Keratinocyte (primary cell): ENCODE data around the gene FHAD1. TPM values are rescaled to one million over a fixed set of nuclear protein-coding genes. Genes with fewer than 3 reads are reported as not detected.

ENCODE experiments used
- DNase-seq: peaks from one replicate; pipeline ENCODE4 v3.0.0-alpha.2; 2011; ENCODE audit warnings: low read depth, missing footprints, low spot score
- FAIRE-seq: peaks from 2 replicates; lab custom pipeline; 2011; peaks lifted over from hg19 to GRCh38; lab: Jason Lieb, UNC
- H2AFZ ChIP-seq: 2 replicates; pipeline ENCODE4 v1.6.0; 2012; ENCODE audit warnings: low read length, control low read depth, inconsistent platforms; ENCODE audit not compliant: control insufficient read depth
- H3K27ac ChIP-seq: 2 replicates; pipeline ENCODE4 v1.5.1; 2011; ENCODE audit warnings: low read length; ENCODE audit not compliant: control insufficient read depth, insufficient read depth
- H3K27me3 ChIP-seq: 3 replicates; pipeline ENCODE4 v1.6.0; 2011; ENCODE audit warnings: low read length; ENCODE audit not compliant: control insufficient read depth, insufficient read depth; ENCODE audit errors: extremely low read depth
- H3K36me3 ChIP-seq, 2 experiments: 2 replicates in 1 of 2; 3 replicates in 1 of 2; pipeline ENCODE4 v1.5.1; 2011; ENCODE audit warnings: low read length in 2 of 2, mild to moderate bottlenecking in 1 of 2; ENCODE audit not compliant: control insufficient read depth in 2 of 2, insufficient read depth in 2 of 2; ENCODE audit errors: extremely low read depth in 1 of 2
- H3K4me1 ChIP-seq: 3 replicates; pipeline ENCODE4 v1.5.1; 2011; ENCODE audit warnings: low read length; ENCODE audit not compliant: control insufficient read depth, insufficient read depth; ENCODE audit errors: extremely low read depth
- H3K4me2 ChIP-seq: 3 replicates; pipeline ENCODE4 v1.6.0; 2011; ENCODE audit warnings: low read depth, low read length; ENCODE audit not compliant: control insufficient read depth, insufficient read depth; ENCODE audit errors: extremely low read depth
- H3K4me3 ChIP-seq, 3 experiments: fragments of 200-600 bp in 1 of 3; sonication (generic) in 1 of 3; 2 replicates in 2 of 3; 3 replicates in 1 of 3; pipeline ENCODE4 v1.5.1; 2011 to 2016; ENCODE audit warnings: low read length in 3 of 3, mild to moderate bottlenecking in 3 of 3, control low read depth in 2 of 3, inconsistent platforms in 1 of 3, low read depth in 1 of 3, mixed read lengths in 1 of 3, mixed run types in 1 of 3, moderate library complexity in 1 of 3; ENCODE audit not compliant: control insufficient read depth in 2 of 3, insufficient read depth in 2 of 3; ENCODE audit errors: extremely low read depth in 1 of 3
- H3K79me2 ChIP-seq: 2 replicates; pipeline ENCODE4 v1.6.0; 2012; ENCODE audit warnings: low read length; ENCODE audit not compliant: control insufficient read depth, insufficient read depth
- H3K9ac ChIP-seq: 3 replicates; pipeline ENCODE4 v1.6.0; 2011; ENCODE audit warnings: low read length; ENCODE audit not compliant: control insufficient read depth, insufficient read depth; ENCODE audit errors: extremely low read depth
- H3K9me1 ChIP-seq: 3 replicates; pipeline ENCODE4 v1.6.0; 2011; ENCODE audit warnings: low read length; ENCODE audit not compliant: control insufficient read depth, insufficient read depth; ENCODE audit errors: extremely low read depth
- H3K9me3 ChIP-seq: 2 replicates; pipeline ENCODE4 v1.5.1; 2012; ENCODE audit warnings: low read depth, low read length; ENCODE audit not compliant: control insufficient read depth
- H4K20me1 ChIP-seq: 3 replicates; pipeline ENCODE4 v1.6.0; 2011; ENCODE audit warnings: low read length; ENCODE audit not compliant: control insufficient read depth, insufficient read depth; ENCODE audit errors: extremely low read depth
- CTCF ChIP-seq, 3 experiments: IDR thresholded peaks in 1 of 3; conservative IDR thresholded peaks in 1 of 3; optimal IDR thresholded peaks in 1 of 3; 2 replicates in 2 of 3; 3 replicates in 1 of 3; pipeline versions ENCODE3 to v1.5.1; 2011; ENCODE audit warnings: low read length in 3 of 3, mild to moderate bottlenecking in 3 of 3, moderate library complexity in 2 of 3, control low read depth in 1 of 3, inconsistent platforms in 1 of 3; ENCODE audit not compliant: insufficient read depth in 2 of 3; ENCODE audit errors: extremely low read depth in 1 of 3
- EZH2 ChIP-seq: IDR thresholded peaks from one replicate; pipeline ENCODE4 v1.6.1; 2012; ENCODE audit warnings: inconsistent platforms, mild to moderate bottlenecking, low read length, moderate library complexity
- dilution Hi-C: fragments of 300-500 bp; cut with MboI; formaldehyde crosslinking; loops from one replicate; pipeline ENCODE4 v1.7.0; 2020; ENCODE audit warnings: low sequenced_read_pairs; ENCODE audit not compliant: extremely low pct_ligation_motif_present
- polyA plus RNA-seq, 5 experiments: library from polyadenylated mRNA; depleted of rRNA in 3 of 5; stranded (reverse) in 3 of 5; stranded (forward) in 1 of 5; unstranded in 1 of 5; fragments of >200 nt; gene quantifications; 1 replicate in 1 of 5; 2 replicates in 3 of 5; 3 replicates in 1 of 5; pipeline versions ENCODE4 v1.2.1 to v1.2.3, GENCODE V29; 2011 to 2012; ENCODE audit warnings: missing spikeins in 2 of 5, low read depth in 1 of 5, low replicate concordance in 1 of 5

Gene FHAD1
- polyA plus RNA-seq, 1 donor (not counting 4 experiments of a cell fraction or from before 2014, with no cell fraction given), result 0.09 TPM

GRCh38 chr1:15244813-15245212 lies 2.2 kb upstream of the FHAD1 start:
- Histone ChIP-seq H3K27me3 (no peaks in the 10 kb centered on the region), H3K4me3 (no peak overlapping the region), H3K9me1 (no peaks in the 10 kb centered on the region), H3K9me3 (no peaks in the 10 kb centered on the region), H3K4me2 (no peak overlapping the region), H3K79me2 (no peaks in the 10 kb centered on the region), H3K36me3 (no peaks in the 10 kb centered on the region), H3K27ac (no peak overlapping the region), H2AFZ (no peak overlapping the region), H3K9ac (no peak overlapping the region), H3K4me1 (peaks cover 14% of the 10 kb centered on the region), H4K20me1 (no peaks in the 10 kb centered on the region)
- dilution Hi-C loops, result no loop called here
- FAIRE-seq (no peak), DNase-seq (no peak)
- TF ChIP-seq CTCF (optimal IDR thresholded peaks at IDR 0.05 in 1 of 3, IDR thresholded peaks at IDR 0.05 in 1 of 3, conservative IDR thresholded peaks at IDR 0.05 in 1 of 3; ENCODE audit: extremely low read depth in 1 of 3, insufficient read depth in 2 of 3, low read length in 3 of 3), result no peak
- no peak for TF ChIP-seq EZH2

- no peaks in the 10 kb centered on the region for H3K27me3 ChIP-seq
- FAIRE-seq (peak; percentile 84), DNase-seq (peak; percentile 41)
- peak overlapping the region; percentile 49 for H3K4me2 ChIP-seq
- H3K36me3 ChIP-seq, result no peaks in the 10 kb centered on the region
- no peak overlapping the region for H3K9ac ChIP-seq
- no peaks in the 10 kb centered on the region for H3K9me3 ChIP-seq
- TF ChIP-seq CTCF (optimal IDR thresholded peaks at IDR 0.05 in 1 of 3, IDR thresholded peaks at IDR 0.05 in 1 of 3, conservative IDR thresholded peaks at IDR 0.05 in 1 of 3; ENCODE audit: extremely low read depth in 1 of 3, insufficient read depth in 2 of 3, low read length in 3 of 3) (no peak), EZH2 (no peak)
- peak overlapping the region; percentile 78 for H2AFZ ChIP-seq
- H3K27ac ChIP-seq, result peak overlapping the region; percentile 13
- H3K79me2 ChIP-seq, result no peaks in the 10 kb centered on the region
- dilution Hi-C loops, result no loop called here
- H3K4me3 ChIP-seq, result peak overlapping the region in 1 of 3 experiments; percentile 11
- H3K4me1 ChIP-seq, result peaks cover 14% of the 10 kb centered on the region
- H4K20me1 ChIP-seq, result no peaks in the 10 kb centered on the region
- H3K9me1 ChIP-seq, result no peaks in the 10 kb centered on the region
These were observed 1.2 kb upstream of the FHAD1 start for GRCh38 chr1:15245593-15246360.
